GM18517 (cell line): ENCODE results near the gene DGKB.
"Not testable (repeated sequence)": the region's sequence is repeated elsewhere in the genome, so short reads cannot be mapped to it uniquely, and the experiment has no call there.

Experiments
- ATAC-seq: cut with Tn5 transposase; IDR thresholded peaks from one replicate; pipeline ENCODE4 v1.9.1; 2021; ENCODE audit warnings: mild to moderate bottlenecking, moderate library complexity; ENCODE audit not compliant: unreplicated experiment

The DGKB gene

GRCh38 chr7:14332155-14332554 is 570.4 kb downstream of the DGKB start:
- no peak for ATAC-seq

GRCh38 chr7:14324767-14325166 is 577.8 kb downstream of the DGKB start:
- ATAC-seq, result no peak

GRCh38 chr7:14322724-14323123 is 579.8 kb downstream of the DGKB start:
- ATAC-seq, result no peak

GRCh38 chr7:14321947-14322346 is 580.6 kb downstream of the DGKB start:
- no peak for ATAC-seq

- no peak for ATAC-seq
Observed at GRCh38 chr7:14309432-14309831, 593.1 kb downstream of the DGKB start.

GRCh38 chr7:14305233-14305866 is 597.2 kb downstream of the DGKB start:
- ATAC-seq, result no peak

GRCh38 chr7:14303536-14303935 is 599.0 kb downstream of the DGKB start:
- no peak for ATAC-seq

- ATAC-seq, result no peak
Observed at GRCh38 chr7:14294637-14295036, 607.9 kb downstream of the DGKB start.

- ATAC-seq, result no peak
Observed at GRCh38 chr7:14293434-14293833, 609.1 kb downstream of the DGKB start.

GRCh38 chr7:14292737-14293136 is 609.8 kb downstream of the DGKB start:
- no peak for ATAC-seq

- ATAC-seq, result no peak
Observed at GRCh38 chr7:14289957-14290356, 612.6 kb downstream of the DGKB start.

- no peak for ATAC-seq
Observed at GRCh38 chr7:14288701-14289100, 613.9 kb downstream of the DGKB start.

- ATAC-seq, result no peak
Observed at GRCh38 chr7:14287398-14287797, 615.2 kb downstream of the DGKB start.

- no peak for ATAC-seq
Observed at GRCh38 chr7:14286036-14286435, 616.5 kb downstream of the DGKB start.

- ATAC-seq, result not testable (repeated sequence)
Observed at GRCh38 chr7:14279065-14279871, 623.3 kb downstream of the DGKB start.

- ATAC-seq, result no peak
Observed at GRCh38 chr7:14275356-14275755, 627.2 kb downstream of the DGKB start.

GRCh38 chr7:14271441-14271840 is 631.1 kb downstream of the DGKB start:
- ATAC-seq, result no peak

GRCh38 chr7:14270099-14270498 is 632.5 kb downstream of the DGKB start:
- ATAC-seq, result no peak

- ATAC-seq, result no peak
Observed at GRCh38 chr7:14260011-14260410, 642.5 kb downstream of the DGKB start.

- ATAC-seq, result no peak
Observed at GRCh38 chr7:14258861-14259260, 643.7 kb downstream of the DGKB start.

GRCh38 chr7:14258441-14258840 is 644.1 kb downstream of the DGKB start:
- ATAC-seq, result no peak

- no peak for ATAC-seq
Observed at GRCh38 chr7:14252458-14252857, 650.1 kb downstream of the DGKB start.
